ENCODE results near the gene ACOT8.
"Not testable (repeated sequence)": the region's sequence is repeated elsewhere in the genome, so short reads cannot be mapped to it uniquely, and the experiment has no call there.

Gene ACOT8

GRCh38 chr20:45850926-45851325 is 6.3 kb downstream of the ACOT8 start:
- DNase-seq = no peak

- DNase-seq = no peak
Measured at GRCh38 chr20:45850238-45850637, 7.0 kb downstream of the ACOT8 start.

DNA sequence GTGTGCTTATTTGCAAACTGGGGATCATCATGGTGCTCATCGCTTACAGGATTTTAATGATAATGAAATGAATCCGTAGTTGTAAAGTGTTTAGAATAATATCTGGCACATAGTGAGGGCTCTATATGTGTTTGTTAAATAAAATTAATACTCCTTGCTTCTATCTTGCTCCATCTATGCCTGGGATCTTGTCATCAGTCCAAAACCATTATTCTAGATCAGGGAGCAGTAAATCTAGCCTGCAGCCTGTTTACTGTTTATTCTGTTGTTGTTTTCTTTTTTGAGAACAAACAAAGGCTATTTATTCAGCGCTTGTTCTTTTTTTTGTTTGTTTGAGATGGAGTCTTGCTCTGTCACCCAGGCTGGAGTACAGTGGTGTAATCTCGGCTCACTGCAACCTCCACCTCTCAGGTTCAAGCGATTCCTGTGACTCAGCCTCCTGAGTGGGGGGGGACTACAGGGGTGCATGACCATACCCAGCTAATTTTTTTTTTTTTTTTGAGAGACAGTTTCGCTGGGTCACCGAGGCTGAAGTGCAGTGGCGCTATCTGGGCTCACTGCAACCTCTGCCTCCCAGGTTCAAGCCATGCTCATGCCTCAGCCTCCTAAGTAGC is 8.1 kb downstream of the ACOT8 start:
- no peak for DNase-seq

DNA sequence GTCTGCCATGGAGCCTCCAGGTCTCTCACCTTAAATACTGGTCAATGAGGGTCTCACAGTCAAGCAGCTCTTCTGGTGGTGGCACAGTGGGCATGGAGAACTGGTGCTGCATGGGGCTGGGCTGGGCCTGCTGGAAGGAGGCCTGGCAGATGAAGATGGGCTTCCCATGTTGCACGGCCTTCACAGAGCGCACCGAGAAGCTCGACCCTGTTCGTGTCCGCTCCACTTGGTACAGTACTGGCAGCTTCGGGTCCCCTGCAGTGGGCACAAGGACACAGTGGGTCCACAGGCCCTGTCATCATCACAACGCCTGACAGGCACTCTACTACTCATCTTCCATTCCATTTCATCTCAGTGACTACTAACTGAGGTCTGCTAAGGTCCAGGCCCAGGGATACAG is 8.8 kb downstream of the ACOT8 start:
- no peak for DNase-seq

DNA sequence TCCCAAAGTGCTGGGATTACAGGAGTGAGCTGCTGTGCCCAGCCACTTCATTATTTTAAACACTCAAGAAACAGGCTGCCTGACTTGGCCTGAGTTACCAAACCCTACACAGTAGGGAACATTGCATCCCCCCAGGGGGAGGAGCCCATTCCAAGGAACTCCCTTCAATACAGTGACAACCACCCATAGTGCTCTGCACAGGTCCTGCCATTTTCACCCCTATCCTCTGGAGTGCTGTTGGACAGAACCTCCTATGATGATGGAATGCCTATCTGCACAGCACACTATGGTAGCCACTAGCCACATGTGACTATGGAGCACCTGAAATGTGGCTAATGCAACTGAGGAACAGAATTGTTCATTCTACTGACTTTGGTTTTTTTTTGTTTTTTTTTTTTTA is 11.7 kb downstream of the ACOT8 start:
- DNase-seq = no peak

- DNase-seq = no peak
Measured at GRCh38 chr20:45843506-45843905, 13.7 kb downstream of the ACOT8 start.

DNA sequence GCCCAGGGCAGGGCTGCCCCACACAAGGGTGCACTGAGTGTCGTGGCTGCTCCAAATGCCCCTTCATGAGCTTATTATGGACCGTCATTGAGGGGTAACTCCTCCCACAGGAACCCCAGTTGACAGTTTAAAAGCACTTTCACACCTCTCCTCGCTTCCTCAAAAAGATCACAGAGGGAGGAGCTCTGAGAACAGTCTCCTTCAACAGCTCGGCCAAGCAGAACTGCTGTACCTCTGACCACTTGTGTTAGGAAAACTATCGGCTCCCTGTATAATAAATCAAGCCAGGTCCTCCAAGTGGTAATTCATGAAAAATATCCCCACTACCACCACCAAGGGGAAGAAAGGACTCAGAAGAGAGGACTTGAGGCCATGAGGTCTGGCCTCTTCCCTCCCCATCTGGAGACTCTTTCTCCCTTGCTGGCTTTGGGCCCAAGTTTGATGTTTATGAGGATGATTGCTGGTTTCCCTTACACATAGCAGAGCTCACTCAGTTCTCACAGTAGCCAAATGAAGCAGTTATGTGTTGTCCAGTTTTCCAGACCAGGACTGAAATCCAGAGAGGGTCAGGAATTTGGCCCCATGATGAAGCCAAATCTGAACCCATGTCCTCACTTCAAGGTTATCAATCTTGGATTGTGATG is 14.9 kb downstream of the ACOT8 start:
- DNase-seq = no peak

DNA sequence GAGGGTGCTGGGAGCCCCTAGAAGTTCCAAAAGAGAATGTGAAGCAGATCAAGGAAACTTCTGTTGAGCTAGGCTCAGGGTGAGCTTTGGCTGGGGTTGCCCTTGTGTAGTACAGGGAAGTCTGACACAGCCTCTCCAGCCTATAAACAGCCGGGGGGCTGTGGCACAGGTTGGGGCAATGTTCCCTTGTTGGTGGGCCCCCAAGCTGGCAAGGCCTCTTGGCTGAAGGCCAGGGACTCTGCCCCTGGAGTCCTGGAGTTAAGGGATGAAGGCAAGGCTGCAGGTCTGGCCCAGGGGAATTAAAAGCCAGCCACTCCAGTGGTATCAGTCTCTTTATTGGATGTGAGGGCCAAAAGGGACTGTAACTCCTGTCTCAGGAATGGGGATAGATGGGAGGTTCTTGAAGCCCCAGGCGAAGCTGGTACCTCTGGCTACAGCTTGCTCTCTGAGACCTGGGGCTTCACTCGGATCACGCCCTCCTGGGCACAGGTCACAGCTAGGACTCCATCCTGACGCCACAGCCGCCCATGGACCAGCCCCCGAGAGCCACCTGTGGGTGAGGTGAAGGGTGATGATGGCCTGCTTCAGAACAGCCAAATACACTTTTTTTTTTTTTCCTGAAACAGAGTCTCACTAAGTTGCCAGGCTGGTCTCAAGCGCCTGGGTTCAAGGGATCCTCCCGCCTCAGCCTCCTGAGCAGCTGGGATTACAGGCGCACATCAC is 15.6 kb downstream of the ACOT8 start:
- DNase-seq = no peak

DNA sequence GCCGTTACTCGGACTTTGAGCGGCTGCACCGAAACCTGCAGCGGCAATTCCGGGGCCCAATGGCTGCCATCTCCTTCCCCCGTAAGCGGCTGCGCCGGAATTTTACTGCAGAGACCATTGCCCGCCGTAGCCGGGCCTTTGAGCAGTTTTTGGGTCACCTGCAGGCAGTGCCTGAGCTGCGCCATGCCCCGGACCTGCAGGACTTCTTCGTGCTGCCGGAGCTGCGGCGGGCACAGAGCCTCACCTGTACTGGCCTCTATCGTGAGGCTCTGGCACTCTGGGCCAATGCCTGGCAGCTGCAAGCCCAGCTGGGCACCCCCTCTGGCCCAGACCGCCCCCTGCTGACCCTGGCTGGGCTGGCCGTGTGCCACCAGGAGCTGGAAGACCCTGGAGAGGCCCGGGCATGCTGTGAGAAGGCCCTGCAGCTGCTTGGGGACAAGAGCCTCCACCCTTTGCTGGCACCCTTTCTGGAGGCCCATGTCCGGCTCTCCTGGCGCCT is 16.4 kb downstream of the ACOT8 start:
- no peak for DNase-seq

DNA sequence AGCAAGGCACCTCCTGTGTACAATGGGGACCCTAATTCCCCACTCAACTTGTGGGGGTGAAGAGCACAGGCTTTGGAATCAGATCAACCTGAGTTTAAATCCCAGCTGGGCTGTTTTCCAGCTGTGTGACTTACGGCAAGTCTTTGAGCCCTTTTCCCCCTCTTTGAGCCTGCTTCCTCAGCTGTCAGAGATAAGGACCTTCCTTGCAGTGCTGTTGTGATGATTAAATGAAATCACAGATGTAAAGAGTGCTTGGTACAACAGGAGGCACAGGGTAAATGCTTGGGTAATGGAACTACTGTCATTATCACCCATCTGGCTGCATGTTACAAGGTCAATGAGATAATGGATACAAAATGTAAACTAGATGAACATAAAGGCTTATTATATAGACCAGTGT is 20.4 kb downstream of the ACOT8 start:
- DNase-seq = no peak

DNA sequence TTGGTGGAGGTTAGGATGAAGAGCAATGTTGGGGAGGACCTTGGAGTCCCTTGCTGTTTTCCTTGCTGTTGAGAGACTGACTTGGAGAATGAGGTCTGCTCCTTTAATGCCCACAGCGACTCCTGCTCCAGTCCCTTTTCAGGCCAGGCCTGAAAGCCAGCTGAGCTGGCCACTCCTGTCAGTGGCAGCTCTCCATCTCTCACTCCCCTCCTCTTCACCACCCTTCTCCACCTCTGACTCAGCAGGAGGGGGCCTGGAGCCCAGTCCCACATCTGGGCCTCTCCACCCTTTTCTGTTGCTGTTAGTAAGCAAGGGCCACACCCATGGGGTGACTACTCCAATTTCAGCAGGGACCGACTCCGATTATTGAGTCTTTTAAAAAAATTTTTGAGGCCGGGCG is 21.4 kb downstream of the ACOT8 start:
- DNase-seq = no peak

DNA sequence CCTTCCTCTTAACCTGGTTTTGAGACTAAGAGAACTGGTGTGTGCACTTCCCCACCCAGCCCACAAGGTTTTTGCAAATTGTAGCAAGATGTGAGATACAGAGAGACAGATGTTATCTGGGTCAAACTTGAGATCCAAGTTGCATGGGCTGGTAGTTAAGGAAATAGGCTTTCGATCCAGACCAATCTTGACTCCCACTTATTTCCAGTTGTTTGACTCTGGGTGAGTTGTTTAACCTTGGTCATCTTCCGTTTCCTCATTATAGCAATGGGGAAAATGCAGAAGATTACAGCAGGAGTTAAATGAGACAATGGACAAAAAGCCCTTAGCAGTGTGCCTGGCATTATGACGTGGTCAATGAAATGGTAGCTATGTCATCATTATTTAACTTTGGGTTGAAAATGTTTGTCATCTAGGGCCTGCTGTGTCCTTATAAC is 21.8 kb downstream of the ACOT8 start:
- no peak for DNase-seq

DNA sequence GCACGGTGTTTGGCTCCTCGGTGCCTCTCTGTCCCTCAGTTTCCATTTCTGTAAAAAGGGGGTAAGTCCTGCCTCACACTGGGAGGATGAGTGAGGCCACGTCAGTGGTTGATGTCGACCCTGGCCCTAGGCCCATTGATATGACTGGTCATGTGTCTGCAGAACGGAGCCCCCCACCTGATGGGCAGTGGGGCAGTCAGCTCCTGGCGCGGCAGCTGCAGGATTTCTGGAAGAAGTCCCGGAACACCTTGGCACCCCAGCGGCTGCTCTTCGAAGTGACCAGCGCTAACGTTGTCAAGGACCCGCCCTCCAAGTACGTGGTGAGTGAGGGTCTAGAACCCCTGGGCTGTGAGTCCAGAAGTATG is 22.4 kb downstream of the ACOT8 start:
- no peak for DNase-seq

DNA sequence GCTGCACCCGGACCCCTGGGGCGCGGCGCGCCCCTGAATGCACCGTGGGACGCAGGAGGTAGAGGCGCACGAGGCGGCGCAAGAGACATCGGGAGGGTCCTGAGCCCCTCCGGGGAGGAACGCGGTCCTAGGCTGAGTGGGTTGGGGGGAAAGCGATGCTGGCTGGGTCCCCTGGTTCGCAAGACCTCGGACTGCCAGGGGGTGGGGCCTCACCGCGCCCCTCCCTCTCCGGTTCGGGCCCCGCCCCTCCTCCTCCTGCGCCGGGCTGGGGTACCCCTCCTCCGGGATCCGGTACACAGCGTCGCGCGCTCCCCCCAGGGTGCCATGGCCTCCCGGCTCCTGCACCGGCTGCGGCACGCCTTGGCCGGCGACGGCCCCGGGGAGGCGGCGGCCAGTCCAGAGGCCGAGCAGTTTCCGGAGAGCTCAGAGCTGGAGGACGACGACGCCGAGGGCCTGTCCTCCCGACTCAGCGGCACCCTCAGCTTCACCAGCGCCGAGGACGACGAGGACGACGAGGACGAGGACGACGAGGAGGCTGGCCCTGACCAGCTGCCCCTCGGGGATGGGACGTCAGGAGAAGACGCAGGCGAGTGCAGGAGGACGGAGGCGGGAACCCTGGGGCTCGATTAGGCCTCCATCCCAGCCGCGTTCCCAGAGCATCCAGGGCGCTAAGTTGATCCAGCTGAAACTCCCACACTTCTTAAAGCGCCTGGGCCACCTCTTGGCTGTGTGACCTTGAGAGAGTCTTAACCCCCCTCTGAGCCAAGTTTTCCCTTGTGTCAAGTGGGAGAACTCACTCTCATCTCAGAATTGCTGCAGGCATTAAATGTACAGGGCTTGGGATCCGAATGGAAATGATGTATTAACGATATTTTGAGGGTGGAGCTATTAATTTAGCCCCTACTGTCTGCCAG is 23.1 kb downstream of the ACOT8 start:
- DNase-seq = peak; percentile 48

DNA sequence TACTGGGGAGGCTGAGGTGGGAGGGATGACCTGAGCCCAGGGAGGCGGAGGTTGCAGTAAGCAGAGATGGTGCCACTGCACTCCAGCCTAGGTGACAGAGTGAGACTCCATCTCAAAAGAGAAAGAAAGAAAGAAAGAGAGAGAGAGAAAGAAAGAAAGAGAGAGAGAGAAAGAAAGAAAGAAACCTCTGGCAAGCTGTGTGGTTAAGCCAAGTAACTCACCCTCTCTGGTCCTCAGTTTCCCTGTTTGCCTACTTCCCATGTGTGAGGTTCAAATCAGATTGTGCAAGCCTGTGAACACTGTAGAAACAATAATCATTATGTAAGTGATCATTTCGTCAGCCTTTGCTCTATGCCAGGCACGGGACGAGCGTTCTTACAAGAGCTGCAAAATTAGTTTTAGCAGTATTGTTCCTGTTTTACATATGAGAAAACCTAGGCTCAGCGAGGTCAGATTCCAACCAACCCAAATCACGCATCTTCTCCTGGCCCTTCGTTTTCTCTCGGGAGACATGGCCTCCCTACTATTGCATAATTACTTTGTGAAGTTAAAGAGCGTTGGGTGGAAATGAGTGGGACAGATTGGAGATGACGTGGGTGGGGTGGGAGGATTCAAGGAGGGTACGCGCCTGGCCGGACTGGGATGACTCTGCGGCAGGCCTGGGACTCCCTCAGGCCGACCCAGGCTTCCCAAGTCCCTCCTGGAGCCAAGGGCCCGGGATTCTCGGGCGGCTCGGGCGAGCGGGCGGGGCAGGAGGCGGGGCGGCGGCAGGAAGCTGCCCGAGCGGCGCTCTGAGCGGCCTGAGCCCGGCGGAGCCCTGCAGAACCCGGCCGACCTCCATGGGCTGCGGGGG is 23.9 kb downstream of the ACOT8 start, which contains the start of gene SNX21:
SNX21 (plus strand) TSS at position 770 of the 853 bp plus-strand sequence. CDS start 121 bp downstream, outside the sequence.
- peak; percentile 22 for DNase-seq

- DNase-seq = no peak
Measured at GRCh38 chr20:45832619-45833018, 24.6 kb downstream of the ACOT8 start.

GRCh38 chr20:45829673-45830106 is 27.5 kb downstream of the ACOT8 start:
- not testable (repeated sequence) for DNase-seq

DNA sequence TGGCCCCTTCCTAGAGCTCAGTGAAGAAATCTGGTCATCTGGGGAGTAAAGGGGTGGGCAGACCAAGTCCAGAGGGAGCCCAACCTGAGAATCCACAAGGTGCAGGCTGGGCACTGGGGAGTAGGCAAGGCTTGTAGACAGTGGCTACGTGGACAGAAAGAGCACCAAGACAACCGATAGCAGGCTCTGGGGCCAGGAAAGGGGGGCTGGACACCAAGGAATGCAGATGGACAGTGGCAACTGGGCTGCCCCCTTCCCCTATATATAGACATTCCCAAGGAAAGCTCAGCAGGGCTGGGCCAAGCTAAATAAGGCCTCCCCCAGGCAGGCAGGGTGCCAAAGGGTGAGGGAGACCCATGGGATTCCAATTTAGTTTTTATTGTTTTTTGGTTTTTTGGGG is 28.6 kb downstream of the ACOT8 start:
- no peak for DNase-seq

DNA sequence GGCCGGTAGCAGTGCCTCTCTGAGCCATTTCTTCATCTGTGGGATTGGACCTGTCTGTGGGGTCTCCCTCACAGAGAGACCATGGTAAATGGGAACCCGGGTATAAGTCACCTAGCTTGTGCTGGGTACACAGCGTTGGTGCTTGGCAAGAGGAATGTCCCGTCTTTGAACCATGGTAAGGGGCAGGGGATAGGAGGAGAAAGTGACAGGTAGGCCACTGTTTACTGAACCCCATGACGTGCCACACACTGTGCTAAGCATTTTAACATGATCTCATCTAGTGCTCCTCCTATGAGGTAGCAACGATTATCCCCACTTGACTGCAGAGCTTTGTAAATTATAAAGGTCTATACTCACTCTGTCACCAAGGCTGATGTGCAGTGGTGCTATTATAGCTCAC is 29.5 kb downstream of the ACOT8 start:
- no peak for DNase-seq

GRCh38 chr20:45827030-45827652 is 30.1 kb downstream of the ACOT8 start, which contains the start of gene TNNC2:
TNNC2 (minus strand) TSS chr20:45827312; CDS start chr20:45827248, 64 bp downstream.
- no peak for DNase-seq

DNA sequence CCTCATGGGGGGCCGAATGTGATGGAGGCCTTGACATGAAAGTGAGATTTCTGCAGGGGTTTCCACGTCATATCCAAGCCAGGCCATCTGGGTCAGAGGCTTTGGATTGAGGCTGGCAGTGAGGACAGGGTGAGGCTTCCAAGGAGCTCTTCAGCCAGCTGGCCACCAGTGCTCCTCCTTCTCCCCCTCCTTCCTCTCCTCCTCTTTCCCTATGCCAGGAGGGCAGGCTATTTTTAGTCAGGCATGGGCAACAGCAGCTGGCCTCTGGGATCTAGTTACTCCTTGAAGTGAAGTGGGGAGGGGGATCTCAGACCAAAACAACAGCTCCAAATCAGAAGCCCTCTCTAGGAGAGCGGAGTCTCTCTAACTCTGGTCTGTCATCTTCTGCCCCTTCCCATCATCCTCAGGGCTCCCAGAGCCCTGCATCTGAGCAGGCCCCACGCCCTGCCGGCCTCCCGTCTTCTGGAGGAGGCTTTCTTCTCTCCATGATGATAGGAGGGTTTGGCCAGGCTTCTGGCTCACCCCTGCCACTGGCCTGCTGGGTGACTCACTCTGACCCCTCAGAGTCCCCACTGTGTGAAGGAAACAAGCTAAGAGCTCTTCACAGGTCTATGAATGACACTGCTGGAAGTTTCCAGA is 30.7 kb downstream of the ACOT8 start:
- DNase-seq = no peak

All from stimulated activated CD4-positive, alpha-beta T cell treated with anti-CD3 and anti-CD28 coated beads, Interleukin-4, amount 100 ng/mL, for 1 hour (primary cell).